Hippocampal formation (tissue), 2 donors: ENCODE data around the gene POLR3H.
"Not testable (repeated sequence)": the region's sequence is repeated elsewhere in the genome, so short reads cannot be mapped to it uniquely, and the experiment has no call there.

ENCODE experiments used
- DNase-seq, 2 donors: peaks; one replicate each; lab custom pipeline; 2025; lab: John Stamatoyannopoulos, UW

Gene POLR3H

GRCh38 chr22:41543854-41544670, at the start of gene POLR3H:
POLR3H (minus strand) TSS chr22:41544470; CDS start chr22:41544101, 369 bp downstream.
- peak; percentile 97 to 98 for DNase-seq

GRCh38 chr22:41593336-41593960, 49.2 kb upstream of the POLR3H start:
- DNase-seq = not testable (repeated sequence)

- DNase-seq = peak; percentile 99 to 100
Measured at GRCh38 chr22:41589391-41590241, 45.3 kb upstream of the POLR3H start, which contains the start of gene PMM1. PMM1 (minus strand) TSS chr22:41589840; CDS start chr22:41589805, 35 bp downstream.

- DNase-seq = no peak
Measured at GRCh38 chr22:41587347-41587723, 43.1 kb upstream of the POLR3H start.

- DNase-seq = no peak
Measured at GRCh38 chr22:41585898-41586297, 41.6 kb upstream of the POLR3H start.

GRCh38 chr22:41584881-41585280, 40.6 kb upstream of the POLR3H start:
- no peak for DNase-seq

- DNase-seq = no peak
Measured at GRCh38 chr22:41582694-41583093, 38.4 kb upstream of the POLR3H start.

- no peak for DNase-seq
Measured at GRCh38 chr22:41579997-41580355, 35.7 kb upstream of the POLR3H start.

GRCh38 chr22:41579297-41579996, 35.2 kb upstream of the POLR3H start:
- no peak for DNase-seq

- no peak for DNase-seq
Measured at GRCh38 chr22:41578818-41579217, 34.5 kb upstream of the POLR3H start.

GRCh38 chr22:41578114-41578513, 33.8 kb upstream of the POLR3H start:
- no peak for DNase-seq

GRCh38 chr22:41576877-41577276, 32.6 kb upstream of the POLR3H start:
- no peak for DNase-seq

- DNase-seq = no peak
Measured at GRCh38 chr22:41575533-41575932, 31.3 kb upstream of the POLR3H start.

GRCh38 chr22:41574847-41575381, 30.6 kb upstream of the POLR3H start:
- DNase-seq = no peak

- DNase-seq = no peak
Measured at GRCh38 chr22:41573677-41574076, 29.4 kb upstream of the POLR3H start.

GRCh38 chr22:41572305-41572704, 28.0 kb upstream of the POLR3H start:
- not testable (repeated sequence) for DNase-seq

GRCh38 chr22:41571786-41572185, 27.5 kb upstream of the POLR3H start:
- DNase-seq = no peak

- no peak for DNase-seq
Measured at GRCh38 chr22:41570221-41570620, 26.0 kb upstream of the POLR3H start.

- no peak for DNase-seq
Measured at GRCh38 chr22:41568811-41569210, 24.5 kb upstream of the POLR3H start.

- no peak for DNase-seq
Measured at GRCh38 chr22:41567512-41567768, 23.2 kb upstream of the POLR3H start.

- DNase-seq = no peak
Measured at GRCh38 chr22:41565403-41566054, 21.3 kb upstream of the POLR3H start.
